Measurements from ENCODE around the gene TIMD4.
A peak's percentile ranks its signal among the peaks of the same experiment; 100 is the strongest.

The TIMD4 gene

DNA sequence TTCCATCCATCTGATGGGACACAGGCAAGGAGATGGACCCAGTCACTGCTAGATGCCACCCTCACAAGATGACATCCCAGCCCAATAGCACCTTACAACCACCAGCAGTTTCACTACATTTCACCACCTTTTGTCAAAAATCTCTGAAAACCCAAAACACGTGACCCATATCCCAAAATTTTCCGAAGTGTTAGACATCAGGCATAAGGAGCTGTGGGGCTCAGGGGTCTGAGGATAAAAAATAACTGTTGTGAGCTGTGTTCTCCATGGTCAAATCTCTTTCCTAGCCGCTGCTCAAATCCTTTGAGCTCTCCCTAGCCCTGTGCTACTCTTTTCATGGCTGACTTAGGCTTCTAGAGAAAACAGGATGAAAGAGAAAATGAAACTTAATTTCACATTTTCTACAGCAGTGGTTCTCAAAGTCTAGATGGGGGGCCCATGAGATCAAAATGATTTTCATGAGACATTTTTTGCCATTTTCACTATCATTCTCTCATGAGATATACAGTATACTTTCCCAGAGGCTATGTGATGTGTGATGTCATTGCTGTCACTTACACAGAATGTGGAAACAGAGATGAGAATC, 40.7 kb downstream of the TIMD4 start:
- DNase-seq (ENCODE audit: low read depth in 2 of 2, low spot score in 1 of 2) = no peak

DNA sequence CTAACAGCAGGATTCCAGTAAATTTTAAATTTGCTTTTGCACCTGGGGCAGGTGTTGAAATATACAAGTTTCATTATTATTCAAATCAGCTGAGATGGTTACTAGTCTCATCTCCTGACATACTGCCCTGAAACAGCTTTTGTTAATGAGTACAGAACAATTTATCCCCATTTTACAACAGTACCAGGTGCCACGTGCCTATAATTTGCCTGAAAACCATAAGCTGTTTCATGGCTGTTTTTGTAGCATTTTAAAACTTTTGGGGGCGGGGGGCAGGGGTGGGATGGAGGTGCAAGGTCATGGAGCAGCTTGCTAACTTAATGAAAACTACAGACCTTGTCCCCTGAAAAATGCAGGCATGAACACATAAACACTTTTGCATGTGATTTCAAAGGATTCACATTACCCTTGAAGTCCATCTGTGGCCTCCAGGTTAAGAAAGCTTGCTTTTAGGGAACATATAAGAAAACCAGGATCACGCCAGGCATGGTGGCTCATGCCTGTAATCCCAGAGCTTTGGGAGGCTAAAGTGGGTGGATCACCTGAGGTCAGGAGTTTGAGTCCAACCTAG, 42.1 kb downstream of the TIMD4 start:
- no peak for DNase-seq (ENCODE audit: low read depth in 2 of 2, low spot score in 1 of 2)

DNA sequence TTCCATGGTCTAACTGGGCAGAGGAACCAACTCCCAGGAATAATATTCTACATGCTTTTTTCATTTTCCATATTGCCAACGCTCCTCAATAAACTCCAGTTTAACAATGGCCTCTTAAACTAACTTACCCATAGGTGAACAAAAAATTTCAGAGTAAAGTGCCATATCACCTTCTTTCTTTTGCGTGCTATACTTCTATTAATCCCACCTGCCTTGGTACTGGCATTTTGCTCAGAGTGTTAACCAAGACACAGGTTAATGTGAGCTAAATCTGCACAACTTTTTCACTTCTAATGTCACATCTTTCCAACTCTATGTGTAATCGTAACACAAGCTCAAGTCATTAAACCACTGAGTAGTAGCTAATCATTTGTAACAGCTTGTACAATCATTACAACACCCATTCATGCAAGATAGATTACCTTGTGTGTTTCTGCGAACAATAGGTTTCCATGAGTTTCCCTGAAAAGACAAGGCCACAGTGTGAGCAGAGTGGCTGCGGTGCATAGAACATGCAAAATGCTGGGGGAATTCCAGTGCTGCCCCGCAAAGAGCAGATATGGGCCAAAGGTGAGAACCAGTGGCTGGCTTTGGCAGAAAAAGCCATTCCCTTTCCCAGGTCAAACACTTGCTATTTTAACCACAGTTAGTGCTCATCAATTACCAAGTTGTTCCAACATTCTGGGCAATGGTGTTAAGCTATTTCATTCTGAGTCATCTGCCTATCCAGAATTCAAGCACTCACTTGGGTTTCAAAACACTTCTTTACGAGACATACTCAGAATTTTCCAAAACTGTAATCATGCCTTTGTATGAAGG, 42.8 kb downstream of the TIMD4 start:
- DNase-seq (ENCODE audit: low read depth in 2 of 2, low spot score in 1 of 2) = peak in 1 of 2 donors; percentile 14

DNA sequence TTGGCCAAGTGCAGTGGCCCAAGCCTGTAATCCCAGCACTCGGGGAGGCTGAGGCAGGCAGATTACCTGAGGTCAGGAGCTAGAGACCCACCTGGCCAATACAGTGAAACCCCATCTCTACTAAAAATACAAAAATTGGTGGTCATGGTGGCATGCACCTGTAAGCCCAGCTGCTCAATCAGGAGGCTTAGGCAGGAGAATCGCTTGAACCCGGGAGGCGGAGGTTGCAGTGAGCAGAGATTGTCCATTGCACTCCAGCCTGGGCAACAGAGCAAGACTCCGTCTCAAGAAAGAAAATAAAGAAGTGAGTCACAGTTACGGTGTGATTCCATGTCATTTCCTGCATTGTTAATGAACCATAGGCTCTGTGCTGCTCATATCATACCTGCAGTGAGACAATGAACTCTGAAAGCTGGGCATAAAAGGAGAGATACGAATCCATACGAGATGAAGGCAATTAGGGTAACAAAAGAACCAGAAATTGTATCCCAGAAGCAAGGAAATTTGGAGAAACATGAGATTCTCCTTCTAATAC, 44.6 kb downstream of the TIMD4 start:
- DNase-seq (ENCODE audit: low read depth in 2 of 2, low spot score in 1 of 2) = no peak

DNA sequence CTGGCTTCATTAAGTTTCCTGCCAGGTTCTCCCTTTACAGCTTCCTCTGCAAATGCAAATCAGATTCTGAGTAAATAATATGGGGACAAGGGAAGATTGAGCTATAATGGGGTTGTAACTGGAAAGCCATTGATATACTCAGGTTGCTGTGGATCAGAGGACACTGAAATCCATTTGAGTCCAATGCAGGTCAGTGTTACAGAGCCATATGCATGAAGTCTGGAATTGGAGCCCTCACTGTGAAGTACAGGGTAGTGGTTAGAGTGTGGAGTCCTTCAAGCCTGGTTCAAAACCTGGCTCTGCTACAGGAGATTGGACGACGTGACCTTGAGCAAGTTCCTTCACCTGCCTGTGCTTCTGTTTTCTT, 48.7 kb downstream of the TIMD4 start:
- DNase-seq (ENCODE audit: low read depth in 2 of 2, low spot score in 1 of 2) = no peak

DNA sequence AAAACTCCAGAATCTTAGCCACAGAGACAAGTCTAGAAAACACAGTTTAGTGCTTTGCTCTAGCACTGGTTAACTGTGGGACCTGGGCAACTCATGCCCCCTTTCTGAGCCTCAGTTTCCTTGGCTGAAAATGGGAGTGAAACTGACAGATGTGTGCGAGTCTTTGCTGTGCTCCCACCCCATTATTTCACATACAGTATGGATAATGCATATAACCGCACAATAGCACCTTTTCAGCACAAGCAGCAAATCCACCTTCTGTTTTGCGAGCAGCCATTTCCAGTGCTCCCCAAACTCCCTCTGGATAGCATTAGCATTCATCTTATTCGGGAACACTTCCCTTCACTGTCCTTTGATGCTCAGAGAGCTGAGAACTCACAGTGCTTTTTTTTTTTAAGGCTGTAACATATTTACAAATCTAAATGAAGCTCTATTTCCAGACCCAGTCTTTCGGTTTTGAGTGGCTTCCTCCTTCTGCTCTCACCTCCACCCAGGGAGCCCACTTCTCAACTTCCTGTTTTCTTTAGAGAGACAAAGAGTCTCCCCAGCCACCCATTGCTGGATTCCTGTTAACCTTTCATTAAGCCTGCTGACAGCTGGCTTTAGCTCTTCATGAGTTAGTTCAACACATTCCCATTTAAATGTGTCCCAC, 49.2 kb downstream of the TIMD4 start:
- DNase-seq (ENCODE audit: low read depth in 2 of 2, low spot score in 1 of 2) = peak in 1 of 2 donors; percentile 2

DNA sequence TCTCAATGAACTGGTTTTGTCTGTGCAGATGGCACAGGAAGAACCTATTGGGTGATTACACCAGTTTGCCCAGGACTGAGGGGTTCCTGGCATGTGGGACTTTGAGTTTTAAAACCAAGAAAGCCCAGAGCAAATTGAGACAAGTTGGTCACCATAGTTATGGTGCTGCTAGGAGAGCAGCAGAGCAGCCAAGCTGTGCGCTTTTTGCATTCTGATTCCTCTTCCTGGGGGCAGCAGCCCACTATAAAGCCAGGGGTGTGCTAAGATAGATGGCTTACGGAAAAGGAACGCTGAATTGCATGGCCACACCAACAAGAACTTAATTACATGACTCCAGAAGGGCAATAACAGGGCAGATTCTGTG, 49.7 kb downstream of the TIMD4 start:
- DNase-seq (ENCODE audit: low read depth in 2 of 2, low spot score in 1 of 2) = no peak

DNA sequence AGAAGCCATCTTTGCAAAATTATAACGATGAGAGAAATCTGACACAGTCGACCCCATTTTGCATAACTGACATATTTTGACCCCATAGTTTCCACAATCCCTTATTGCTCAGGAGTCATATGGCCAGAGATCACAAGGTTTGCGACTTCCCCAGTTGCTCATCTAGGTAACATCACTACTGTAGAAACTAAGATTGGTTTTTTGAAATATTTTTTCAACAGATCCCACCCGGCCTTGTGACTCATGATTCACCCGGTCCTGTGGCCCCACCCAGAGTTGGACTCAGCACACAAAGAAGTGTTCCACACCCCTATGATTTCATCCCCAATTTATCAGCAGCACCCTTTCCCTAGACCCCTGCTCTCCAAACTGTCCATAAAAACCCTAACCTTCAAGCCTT, 50.2 kb downstream of the TIMD4 start:
- DNase-seq (ENCODE audit: low read depth in 2 of 2, low spot score in 1 of 2) = no peak

DNA sequence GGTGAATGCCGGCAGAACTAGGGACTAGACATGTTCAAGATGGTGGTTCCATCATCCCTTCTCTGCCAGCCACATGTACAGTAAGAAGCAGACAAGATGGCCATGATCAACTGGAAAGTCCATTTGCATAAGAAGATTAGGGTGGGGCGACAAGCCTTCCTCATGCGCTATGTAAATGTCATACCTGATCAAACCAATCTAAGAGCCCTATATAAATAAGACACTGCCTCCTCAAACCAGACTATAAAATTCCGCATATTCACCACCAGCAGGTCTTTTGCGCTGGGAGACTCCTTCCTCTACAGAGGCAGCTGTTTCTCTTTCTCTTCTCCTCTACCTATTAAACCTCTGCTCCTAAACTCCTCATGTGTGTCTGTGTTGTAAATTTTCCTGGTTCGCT, 53.8 kb downstream of the TIMD4 start:
- DNase-seq (ENCODE audit: low read depth in 2 of 2, low spot score in 1 of 2) = no peak

DNA sequence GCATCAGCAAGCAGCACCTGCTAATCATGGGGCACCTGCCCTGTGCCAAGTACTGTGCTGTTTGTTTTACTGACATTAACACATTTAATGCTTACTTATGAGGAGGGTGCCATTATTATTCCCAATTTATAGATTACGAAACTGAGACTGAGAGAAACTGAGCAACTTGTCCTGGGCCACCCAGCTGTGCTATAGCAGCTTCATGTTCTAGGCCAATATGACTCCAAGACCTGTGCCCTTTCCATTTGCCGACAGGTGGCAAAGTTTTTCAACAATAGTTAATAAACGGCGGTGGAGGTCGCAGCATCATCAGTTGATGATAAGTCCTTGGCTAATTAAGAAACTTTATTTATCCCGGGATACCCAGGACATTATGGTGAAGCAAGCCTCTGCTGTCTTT, 55.4 kb downstream of the TIMD4 start:
- DNase-seq (ENCODE audit: low read depth in 2 of 2, low spot score in 1 of 2) = no peak

DNA sequence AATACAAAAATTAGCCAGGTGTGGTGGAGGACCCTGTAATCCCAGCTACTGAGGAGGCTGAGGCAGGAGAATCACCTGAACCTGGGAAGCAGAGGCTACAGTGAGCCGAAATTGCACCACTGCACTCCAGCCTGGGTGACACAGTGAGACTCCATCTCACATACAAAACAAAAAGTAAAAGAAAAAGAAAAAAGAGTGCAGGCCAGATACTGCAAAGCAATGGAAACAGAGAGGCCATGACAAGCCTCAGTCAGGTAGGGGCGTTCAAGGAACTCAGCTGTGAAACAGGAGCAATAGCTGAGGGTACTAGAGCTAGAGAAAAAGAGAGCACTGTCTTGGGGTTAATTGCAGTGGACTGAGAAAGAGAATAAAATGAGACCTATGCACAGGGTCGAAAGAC, 56.2 kb downstream of the TIMD4 start:
- no peak for DNase-seq (ENCODE audit: low read depth in 2 of 2, low spot score in 1 of 2)

DNA sequence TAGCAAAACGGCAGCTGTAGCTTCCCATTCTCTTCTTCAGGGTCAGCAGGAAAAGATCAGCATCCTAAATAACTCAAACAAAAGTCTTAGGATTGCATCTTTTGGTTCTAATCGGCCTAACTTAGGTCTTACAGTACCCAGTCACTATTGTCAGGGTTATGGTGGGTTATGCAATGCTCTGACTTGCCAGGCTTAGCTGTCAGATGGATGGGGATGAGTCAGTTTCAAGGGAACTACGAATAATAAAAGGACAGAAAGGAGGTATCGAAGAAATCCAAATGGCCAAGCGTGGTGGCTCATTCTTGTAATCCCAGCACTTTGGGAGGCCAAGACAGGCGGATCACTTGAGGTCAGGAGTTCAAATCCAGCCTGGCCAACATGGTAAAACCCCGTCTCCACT, 66.5 kb downstream of the TIMD4 start:
- no peak for DNase-seq (ENCODE audit: low read depth in 2 of 2, low spot score in 1 of 2)

DNA sequence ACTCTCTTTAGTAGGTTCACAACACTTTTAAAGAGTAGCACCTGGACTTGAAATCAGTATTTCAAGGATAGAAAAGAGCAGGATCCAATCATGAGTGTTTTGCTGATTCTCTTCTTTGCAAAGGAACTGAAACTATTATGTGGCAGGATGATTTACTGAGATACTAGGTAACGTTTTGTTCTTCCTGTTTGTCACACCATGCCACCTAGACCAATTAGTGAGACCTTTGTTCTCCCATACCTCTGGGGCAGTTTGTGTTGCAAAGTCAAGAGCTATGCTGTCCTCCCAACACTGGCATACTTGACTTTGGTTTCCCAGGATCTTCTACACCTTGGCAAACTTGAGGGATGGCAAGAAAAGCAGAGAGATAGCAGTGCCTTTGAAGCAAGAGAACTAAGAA, 69.5 kb downstream of the TIMD4 start:
- DNase-seq (ENCODE audit: low read depth in 2 of 2, low spot score in 1 of 2) = no peak

DNA sequence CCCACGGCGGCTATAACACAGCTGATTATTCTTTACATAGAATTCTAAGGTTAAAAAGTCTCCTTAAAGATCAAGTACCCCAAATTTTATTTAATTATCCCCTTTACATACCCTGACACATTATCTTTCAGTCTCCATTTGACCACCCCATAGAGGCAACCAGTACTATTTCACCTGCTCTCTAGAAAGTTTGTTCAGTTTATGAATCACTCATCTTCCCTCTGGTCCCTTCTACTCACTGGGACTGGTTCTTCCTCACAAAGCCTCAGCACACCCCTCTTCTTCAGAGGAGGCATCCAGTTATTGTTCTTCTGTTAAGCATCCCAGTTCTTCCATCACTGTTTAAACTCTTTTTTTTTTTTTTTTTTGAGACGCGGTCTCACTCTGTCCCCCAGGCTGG, 70.2 kb downstream of the TIMD4 start:
- DNase-seq (ENCODE audit: low read depth in 2 of 2, low spot score in 1 of 2) = no peak

DNA sequence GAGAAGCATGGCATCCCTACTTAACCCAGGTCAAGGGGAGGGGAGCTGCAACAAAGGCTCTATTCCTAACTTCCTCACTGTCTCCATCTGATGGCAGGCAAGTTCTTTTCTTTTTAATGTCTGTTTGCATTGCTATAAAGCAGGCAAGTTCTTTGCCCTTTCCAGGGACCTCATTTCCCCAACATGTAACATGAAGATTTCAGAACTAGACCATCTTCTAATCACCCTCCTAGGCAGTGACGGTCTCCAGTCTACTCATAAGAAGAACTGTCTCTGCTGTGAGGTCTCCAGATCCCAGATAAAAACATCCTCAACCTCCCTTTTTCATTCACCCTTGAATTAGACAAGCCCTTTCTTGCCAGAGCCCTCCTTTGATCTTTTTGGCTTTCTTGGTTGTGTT, 70.8 kb downstream of the TIMD4 start:
- no peak for DNase-seq (ENCODE audit: low read depth in 2 of 2, low spot score in 1 of 2)

DNA sequence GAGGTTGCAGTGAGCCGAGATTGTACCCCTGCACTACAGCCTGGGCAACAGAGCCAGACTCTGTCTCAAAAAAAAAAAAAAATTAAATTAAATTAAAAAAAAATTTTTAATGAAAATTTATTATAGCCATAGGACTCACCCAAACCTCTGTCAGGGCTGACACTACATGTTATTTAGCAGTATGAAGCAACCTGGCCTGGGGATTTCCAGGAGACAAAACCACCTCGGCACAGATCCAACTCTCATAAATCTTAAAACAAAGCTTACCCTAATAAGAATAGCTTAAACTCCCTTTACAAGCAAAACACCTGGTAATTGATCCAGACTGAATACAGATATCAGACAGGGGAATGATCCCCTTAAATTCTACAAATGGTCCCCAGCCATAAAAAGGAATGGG, 74.5 kb downstream of the TIMD4 start:
- no peak for DNase-seq (ENCODE audit: low read depth in 2 of 2, low spot score in 1 of 2)

DNA sequence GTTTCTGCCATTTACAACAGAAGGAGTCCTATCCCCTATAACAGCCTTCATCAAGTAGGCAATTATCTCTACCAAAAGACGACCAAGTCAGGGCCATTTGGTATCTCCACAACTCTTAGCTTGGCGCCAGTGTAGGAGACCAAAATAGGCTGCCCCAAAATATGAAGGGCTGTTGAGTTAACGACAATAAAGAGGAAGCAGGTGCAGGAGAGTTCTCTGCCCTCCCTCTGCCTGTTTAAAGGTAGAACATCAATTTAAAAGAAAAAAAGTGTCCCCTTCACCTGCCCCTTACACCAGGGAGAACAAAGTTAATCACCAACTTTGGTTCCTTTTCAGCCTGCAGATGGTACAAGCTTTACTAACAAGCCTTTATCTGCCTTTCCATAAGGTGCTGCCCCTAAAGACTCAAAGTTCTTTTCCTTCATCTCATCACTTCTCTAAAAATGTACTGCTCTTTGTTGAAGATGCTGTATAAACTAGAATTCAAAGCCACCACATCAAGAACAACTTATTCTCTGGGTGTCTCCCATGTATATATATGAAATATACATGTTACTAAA, 79.6 kb downstream of the TIMD4 start:
- no peak for DNase-seq (ENCODE audit: low read depth in 2 of 2, low spot score in 1 of 2)

DNA sequence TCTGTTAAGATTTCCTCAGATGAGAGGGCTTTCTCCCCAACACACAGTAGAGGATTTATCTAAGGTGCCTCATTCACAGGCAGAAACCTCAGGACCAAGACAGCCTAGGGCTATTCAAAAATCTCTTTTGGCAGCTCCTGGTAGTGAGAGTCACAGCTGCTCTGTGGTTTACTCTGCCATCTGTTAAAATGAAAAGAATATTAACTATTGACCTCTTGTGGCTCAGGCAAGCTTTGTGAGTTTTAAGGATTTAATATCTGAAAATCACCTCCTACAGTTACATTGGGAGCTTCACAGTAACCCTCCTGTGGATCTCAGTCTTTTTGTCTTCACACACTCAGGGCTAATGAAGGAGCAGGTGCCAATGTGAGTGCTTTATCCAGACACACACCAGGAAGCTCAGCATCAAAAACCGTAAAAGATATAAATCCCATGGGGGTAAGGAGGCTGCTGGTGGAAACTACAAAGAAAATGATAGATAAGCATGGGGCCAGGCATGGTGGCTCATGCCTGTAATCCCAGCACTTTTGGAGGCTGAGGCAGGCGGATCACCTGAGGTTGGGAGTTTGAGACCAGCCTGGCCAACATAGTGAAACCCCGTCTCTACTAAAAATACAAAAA, 83.3 kb downstream of the TIMD4 start:
- DNase-seq (ENCODE audit: low read depth in 2 of 2, low spot score in 1 of 2) = no peak

DNA sequence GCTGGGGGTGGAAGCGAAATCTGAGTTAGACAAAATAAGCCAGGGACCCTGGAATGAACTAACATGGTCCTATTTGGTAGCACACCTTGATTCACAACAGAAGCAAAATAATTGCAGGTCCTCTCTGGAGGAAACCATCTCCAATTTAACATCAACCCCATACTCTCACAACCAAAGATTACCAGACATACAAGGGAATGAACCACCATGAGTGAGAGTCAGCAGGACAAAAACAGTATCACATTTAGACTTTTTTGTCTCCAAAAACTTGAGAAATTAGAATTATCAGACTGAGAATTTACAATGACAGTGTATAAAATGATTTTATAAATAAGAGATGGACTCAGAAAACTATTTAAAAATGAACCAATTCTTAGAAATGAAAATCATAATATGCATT, 91.8 kb downstream of the TIMD4 start:
- DNase-seq (ENCODE audit: low read depth in 2 of 2, low spot score in 1 of 2) = no peak

DNA sequence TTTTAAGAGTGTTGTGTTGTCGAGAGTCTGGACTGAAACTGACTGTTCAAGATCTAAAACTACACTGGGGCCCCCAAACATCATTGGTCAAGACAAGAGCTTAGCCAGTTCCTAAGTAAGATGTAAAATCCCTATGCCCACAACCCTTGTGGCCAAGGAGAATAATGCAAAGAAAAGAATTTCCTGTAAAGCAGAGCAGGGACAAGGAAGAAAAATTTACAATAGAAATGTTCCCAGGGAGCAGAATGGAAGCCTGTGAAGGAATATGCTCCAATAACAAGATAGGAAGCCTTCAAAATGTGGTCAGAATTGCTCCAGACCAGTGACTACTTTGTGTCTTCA, 92.6 kb downstream of the TIMD4 start:
- DNase-seq (ENCODE audit: low read depth in 2 of 2, low spot score in 1 of 2) = no peak
